ENCODE measurements around the gene DPH3. TPM values are rescaled to one million over a fixed set of nuclear protein-coding genes. Genes with fewer than 3 reads are reported as not detected.

The DPH3 gene
- total RNA-seq, 1 donor = 33.4 TPM

GRCh38 chr3:16239086-16239770 is 25.5 kb downstream of the DPH3 start:
- no peak overlapping the region for H3K4me3 ChIP-seq (ENCODE audit: low read depth, low read length)
- peak; percentile 50 for DNase-seq (ENCODE audit: low read depth)
- no peak for TF ChIP-seq CTCF (IDR thresholded peaks at IDR 0.05; ENCODE audit: insufficient read depth, low read length)

GRCh38 chr3:16236856-16237393 is 27.8 kb downstream of the DPH3 start:
- DNase-seq (ENCODE audit: low read depth) = peak; percentile 90
- TF ChIP-seq CTCF (IDR thresholded peaks at IDR 0.05; ENCODE audit: insufficient read depth, low read length) = no peak
- H3K4me3 ChIP-seq (ENCODE audit: low read depth, low read length) = no peak overlapping the region

- DNase-seq (ENCODE audit: low read depth) = no peak
- TF ChIP-seq CTCF (IDR thresholded peaks at IDR 0.05; ENCODE audit: insufficient read depth, low read length) = no peak
- H3K4me3 ChIP-seq (ENCODE audit: low read depth, low read length) = no peak overlapping the region
These were observed 28.6 kb downstream of the DPH3 start for GRCh38 chr3:16236030-16236639.

GRCh38 chr3:16234281-16234680 is 30.5 kb downstream of the DPH3 start:
- H3K4me3 ChIP-seq (ENCODE audit: low read depth, low read length) = no peak overlapping the region
- no peak for TF ChIP-seq CTCF (IDR thresholded peaks at IDR 0.05; ENCODE audit: insufficient read depth, low read length)
- DNase-seq (ENCODE audit: low read depth) = no peak

- DNase-seq (ENCODE audit: low read depth) = no peak
- no peak overlapping the region for H3K4me3 ChIP-seq (ENCODE audit: low read depth, low read length)
- TF ChIP-seq CTCF (IDR thresholded peaks at IDR 0.05; ENCODE audit: insufficient read depth, low read length) = no peak
These were observed 30.9 kb downstream of the DPH3 start for GRCh38 chr3:16233806-16234205.

GRCh38 chr3:16231983-16232382 is 32.8 kb downstream of the DPH3 start:
- no peak for DNase-seq (ENCODE audit: low read depth)
- no peak for TF ChIP-seq CTCF (IDR thresholded peaks at IDR 0.05; ENCODE audit: insufficient read depth, low read length)
- H3K4me3 ChIP-seq (ENCODE audit: low read depth, low read length) = no peak overlapping the region
